ENCODE results near the gene DLG2.

GRCh38 chr11:84389696-84390095, 1237.4 kb downstream of the DLG2 start:
- TF ChIP-seq, protein P1, sequence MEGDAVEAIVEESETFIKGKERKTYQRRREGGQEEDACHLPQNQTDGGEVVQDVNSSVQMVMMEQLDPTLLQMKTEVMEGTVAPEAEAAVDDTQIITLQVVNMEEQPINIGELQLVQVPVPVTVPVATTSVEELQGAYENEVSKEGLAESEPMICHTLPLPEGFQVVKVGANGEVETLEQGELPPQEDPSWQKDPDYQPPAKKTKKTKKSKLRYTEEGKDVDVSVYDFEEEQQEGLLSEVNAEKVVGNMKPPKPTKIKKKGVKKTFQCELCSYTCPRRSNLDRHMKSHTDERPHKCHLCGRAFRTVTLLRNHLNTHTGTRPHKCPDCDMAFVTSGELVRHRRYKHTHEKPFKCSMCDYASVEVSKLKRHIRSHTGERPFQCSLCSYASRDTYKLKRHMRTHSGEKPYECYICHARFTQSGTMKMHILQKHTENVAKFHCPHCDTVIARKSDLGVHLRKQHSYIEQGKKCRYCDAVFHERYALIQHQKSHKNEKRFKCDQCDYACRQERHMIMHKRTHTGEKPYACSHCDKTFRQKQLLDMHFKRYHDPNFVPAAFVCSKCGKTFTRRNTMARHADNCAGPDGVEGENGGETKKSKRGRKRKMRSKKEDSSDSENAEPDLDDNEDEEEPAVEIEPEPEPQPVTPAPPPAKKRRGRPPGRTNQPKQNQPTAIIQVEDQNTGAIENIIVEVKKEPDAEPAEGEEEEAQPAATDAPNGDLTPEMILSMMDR (conservative IDR thresholded peaks at IDR 0.05; ENCODE audit: low read length): no peak
- TF ChIP-seq EZH2phosphoT487 (IDR thresholded peaks at IDR 0.05; ENCODE audit: borderline replicate concordance, low read depth, low read length): no peak
